RWPE2 (cell line): ENCODE results near the gene STX16.

Experiments
- ATAC-seq: fragments of 200-7000 bp; cut with Tn5 transposase; 3 replicates; pipeline ENCODE4 v1.9.1; 2021; ENCODE audit warnings: low read depth
- DNase-seq: peaks from one replicate; pipeline ENCODE4 v3.0.0-alpha.2; 2020; ENCODE audit warnings: low spot score
- H3K27ac ChIP-seq: fragments of 450-650 bp; 2 replicates; pipeline ENCODE4 v1.5.1; 2017; ENCODE audit warnings: mild to moderate bottlenecking; ENCODE audit not compliant: poor library complexity, severe bottlenecking
- H3K27me3 ChIP-seq: fragments of 250-450 bp; sonication (Bioruptor Pico); 2 replicates; pipeline ENCODE4 v1.5.1; 2021; ENCODE audit warnings: mild to moderate bottlenecking, moderate library complexity; ENCODE audit not compliant: insufficient read depth, poor library complexity, severe bottlenecking
- H3K36me3 ChIP-seq: fragments of 250-450 bp; sonication (Bioruptor Pico); 2 replicates; pipeline ENCODE4 v1.5.1; 2020; ENCODE audit warnings: low read depth, mild to moderate bottlenecking, moderate library complexity
- H3K4me1 ChIP-seq: fragments of 250-450 bp; sonication (Bioruptor Pico); 2 replicates; pipeline ENCODE4 v1.5.1; 2021; ENCODE audit warnings: mild to moderate bottlenecking, moderate library complexity; ENCODE audit not compliant: insufficient read depth, poor library complexity, severe bottlenecking
- H3K4me3 ChIP-seq: fragments of 250-450 bp; sonication (Bioruptor Pico); 2 replicates; pipeline ENCODE4 v1.5.1; 2021; ENCODE audit warnings: mild to moderate bottlenecking, moderate library complexity; ENCODE audit not compliant: severe bottlenecking
- H3K9me3 ChIP-seq: fragments of 250-450 bp; sonication (Bioruptor Pico); 2 replicates; pipeline ENCODE4 v1.5.1; 2021; ENCODE audit warnings: mild to moderate bottlenecking, moderate library complexity; ENCODE audit not compliant: severe bottlenecking
- CTCF ChIP-seq: fragments of 450-650 bp; IDR thresholded peaks from one replicate; pipeline ENCODE4 v1.5.1; 2017; ENCODE audit warnings: mild to moderate bottlenecking, moderate library complexity; ENCODE audit not compliant: poor library complexity, severe bottlenecking

The STX16 gene

GRCh38 chr20:58698741-58699622, 47.9 kb downstream of the STX16 start:
- Histone ChIP-seq H3K27me3 (no peaks in the 10 kb centered on the region), H3K36me3 (peaks cover 34% of the 10 kb centered on the region), H3K9me3 (no peaks in the 10 kb centered on the region), H3K4me3 (no peak overlapping the region), H3K4me1 (no peaks in the 10 kb centered on the region), H3K27ac (no peak overlapping the region)
- no peak; the same call in 2 of the 3 replicates for ATAC-seq
- no peak for TF ChIP-seq CTCF
- DNase-seq: peak; percentile 81

DNA sequence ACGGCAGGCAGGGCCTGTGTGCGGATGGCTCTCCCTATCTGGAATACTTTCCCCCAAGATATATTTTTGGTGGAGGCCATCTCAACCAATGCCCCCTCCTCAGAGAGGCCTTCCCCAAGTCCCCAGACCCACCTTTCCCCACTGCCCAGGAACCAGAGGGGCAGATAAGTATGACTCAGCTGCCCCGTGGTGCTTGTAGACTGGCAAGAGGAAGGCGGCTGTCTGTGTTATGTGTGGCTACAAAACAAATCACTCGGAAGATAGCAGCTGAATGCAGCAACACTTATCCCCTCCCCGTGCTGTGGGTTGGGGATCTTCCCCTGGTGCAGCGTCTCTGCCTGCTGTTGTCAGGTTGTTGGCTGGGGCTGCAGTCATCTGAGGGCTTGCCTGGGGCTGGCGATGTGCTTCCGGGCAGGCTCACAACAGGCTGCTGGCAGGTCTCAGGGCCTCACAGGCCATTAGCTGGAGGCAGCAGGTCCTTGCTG, 48.6 kb downstream of the STX16 start:
- Histone ChIP-seq H3K27ac (no peak overlapping the region), H3K4me3 (no peak overlapping the region), H3K27me3 (no peaks in the 10 kb centered on the region), H3K36me3 (peaks cover 40% of the 10 kb centered on the region), H3K9me3 (no peaks in the 10 kb centered on the region), H3K4me1 (no peaks in the 10 kb centered on the region)
- ATAC-seq: no peak
- peak; percentile 77 for DNase-seq
- TF ChIP-seq CTCF: no peak

GRCh38 chr20:58700121-58700821, 49.2 kb downstream of the STX16 start:
- no peaks in the 10 kb centered on the region for H3K9me3 ChIP-seq
- H3K27ac ChIP-seq: no peak overlapping the region
- no peak for TF ChIP-seq CTCF

DNA sequence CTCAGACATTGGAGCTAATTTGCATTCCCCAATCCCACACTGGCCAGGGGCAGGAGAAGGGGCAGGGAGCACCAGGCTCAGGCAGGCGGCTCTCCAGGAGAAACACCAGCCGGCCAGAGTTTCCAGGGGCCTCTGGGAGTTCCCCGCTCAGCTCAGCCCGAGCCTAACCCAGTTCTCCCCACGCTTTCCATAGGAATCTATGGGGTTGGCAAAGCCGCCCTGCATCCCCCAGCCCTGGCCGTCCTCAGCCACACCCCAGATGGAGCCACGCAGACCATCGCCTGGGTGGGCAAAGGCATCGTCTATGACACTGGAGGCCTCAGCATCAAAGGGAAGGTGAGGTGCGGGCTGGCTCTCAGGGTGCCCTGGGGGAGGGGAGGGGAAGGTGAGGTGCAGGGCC, 49.7 kb downstream of the STX16 start:
- Histone ChIP-seq H3K4me1 (no peaks in the 10 kb centered on the region), H3K4me3 (no peak overlapping the region), H3K36me3 (peaks cover 38% of the 10 kb centered on the region), H3K27me3 (no peaks in the 10 kb centered on the region), H3K27ac (no peak overlapping the region), H3K9me3 (no peaks in the 10 kb centered on the region)
- DNase-seq: peak; percentile 82
- ATAC-seq: no peak
- no peak for TF ChIP-seq CTCF

More at GRCh38 chr20:58700121-58700821, 49.2 kb downstream of the STX16 start:
- no peak for ATAC-seq
- peaks cover 42% of the 10 kb centered on the region for H3K36me3 ChIP-seq
- DNase-seq: peak; percentile 69
- H3K4me3 ChIP-seq: no peak overlapping the region
- no peaks in the 10 kb centered on the region for H3K4me1 ChIP-seq
- H3K27me3 ChIP-seq: no peaks in the 10 kb centered on the region
